ENCODE data around the gene C4orf50.

The C4orf50 gene

DNA sequence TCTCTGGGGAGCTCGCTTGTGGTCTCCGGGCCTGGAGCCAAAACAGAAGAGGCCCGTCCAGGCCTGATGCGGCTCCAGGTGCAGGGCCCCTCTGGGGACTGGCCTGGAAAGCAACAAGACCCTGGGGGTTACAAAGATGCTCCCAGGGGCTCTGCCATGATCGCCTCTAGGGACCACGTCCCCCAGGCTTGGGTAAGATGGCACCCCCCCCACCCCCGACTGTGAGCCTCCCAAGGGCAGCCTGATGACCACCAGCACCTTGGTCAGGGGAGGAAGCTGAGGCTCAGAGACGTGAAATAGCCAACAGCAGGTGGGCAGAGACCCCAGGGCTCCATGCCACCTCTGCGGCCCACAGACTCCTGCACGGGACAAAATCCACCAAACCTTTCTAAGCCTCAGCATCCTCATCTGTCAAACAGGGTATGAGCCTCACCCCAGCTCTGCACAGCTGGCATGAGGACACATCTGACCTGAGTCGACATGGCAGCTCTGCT lies 25.4 kb downstream of the C4orf50 start:
- no peak for DNase-seq (ENCODE audit: low read depth)

DNA sequence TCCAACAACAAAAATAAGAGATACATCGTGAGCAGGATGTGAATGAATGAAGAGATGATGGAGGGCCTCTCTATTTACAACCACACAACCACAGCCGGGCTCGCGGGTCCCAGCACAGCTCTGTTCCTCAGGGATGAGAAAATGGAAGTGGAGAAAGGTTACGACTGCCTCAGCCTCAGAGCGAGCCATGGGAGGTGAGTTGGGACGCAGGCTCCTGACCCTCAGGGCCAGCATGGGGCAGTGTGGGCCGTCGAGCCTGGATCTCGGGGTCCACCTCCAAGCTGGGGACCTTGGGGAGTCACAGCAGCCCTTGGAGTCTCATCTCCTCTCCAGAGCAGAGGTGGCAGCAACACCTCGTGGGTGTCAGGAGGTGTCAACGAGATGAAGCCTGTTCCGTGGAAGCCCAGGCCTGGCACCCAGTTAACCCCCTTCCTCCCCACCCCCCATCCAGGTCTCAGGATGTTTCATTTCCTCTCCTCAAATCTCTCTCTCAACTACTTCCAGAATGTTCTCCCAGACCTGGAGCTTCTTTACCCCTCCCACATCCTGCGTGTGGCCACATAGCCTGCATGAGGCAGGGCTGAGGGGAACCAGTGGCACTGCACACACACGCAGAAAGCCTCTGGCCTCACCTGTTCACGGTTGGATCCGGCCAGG lies 25.9 kb downstream of the C4orf50 start:
- DNase-seq (ENCODE audit: low read depth), result no peak

DNA sequence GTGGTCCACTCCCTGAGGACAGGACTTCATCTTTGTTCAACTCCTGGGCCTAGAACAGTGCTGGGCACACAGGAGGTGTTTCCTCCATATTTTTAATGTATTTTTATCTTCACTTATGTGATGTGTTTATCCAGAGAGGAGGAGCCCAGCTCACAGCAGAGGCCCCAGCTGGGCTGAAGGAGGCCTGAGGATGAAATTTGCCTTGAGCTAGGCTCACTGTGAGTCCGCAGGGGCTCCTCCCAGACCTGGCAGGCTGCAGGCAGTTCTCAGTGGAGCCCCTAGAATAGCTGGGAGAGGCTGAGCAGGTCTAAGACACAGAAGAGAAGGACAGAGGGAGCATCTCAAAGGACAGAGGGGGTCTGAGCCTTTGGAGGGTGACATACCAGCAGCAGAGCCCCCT lies 26.8 kb downstream of the C4orf50 start:
- DNase-seq (ENCODE audit: low read depth), result no peak

DNA sequence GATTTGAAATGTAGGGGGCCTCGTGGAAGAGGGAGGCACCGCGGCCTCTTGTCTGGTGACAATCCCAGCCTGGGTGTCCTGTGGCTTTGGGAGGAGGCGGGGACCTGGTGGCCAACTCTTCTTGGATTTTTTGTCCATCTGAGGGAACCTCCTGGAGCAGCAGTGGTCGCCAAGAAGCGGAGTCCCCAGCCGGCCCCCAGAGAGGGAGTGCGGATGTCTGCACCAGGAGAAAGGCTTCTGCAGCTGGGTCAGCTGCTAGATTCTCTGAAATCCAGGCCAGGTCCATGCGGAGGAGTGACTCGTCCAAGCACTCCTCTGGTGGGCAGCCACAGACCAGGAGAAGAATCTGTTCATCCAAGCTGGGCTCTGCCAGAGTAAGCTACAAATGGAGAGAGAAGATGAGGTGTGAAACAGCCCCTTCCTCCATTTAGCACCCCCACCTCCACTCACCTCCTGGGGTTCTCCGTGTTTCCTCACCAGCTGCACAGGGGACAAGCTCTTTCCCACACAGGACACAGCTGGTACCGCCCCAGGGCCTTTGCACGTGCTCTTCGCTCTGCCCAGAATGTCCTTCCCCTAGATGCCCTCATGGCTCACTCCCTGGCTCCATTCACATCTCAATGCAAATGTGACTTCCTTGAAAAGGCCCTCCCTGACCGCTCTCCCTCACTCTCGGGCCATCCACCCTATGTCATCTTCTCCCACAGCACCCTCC lies 27.6 kb downstream of the C4orf50 start:
- no peak for DNase-seq (ENCODE audit: low read depth)

DNA sequence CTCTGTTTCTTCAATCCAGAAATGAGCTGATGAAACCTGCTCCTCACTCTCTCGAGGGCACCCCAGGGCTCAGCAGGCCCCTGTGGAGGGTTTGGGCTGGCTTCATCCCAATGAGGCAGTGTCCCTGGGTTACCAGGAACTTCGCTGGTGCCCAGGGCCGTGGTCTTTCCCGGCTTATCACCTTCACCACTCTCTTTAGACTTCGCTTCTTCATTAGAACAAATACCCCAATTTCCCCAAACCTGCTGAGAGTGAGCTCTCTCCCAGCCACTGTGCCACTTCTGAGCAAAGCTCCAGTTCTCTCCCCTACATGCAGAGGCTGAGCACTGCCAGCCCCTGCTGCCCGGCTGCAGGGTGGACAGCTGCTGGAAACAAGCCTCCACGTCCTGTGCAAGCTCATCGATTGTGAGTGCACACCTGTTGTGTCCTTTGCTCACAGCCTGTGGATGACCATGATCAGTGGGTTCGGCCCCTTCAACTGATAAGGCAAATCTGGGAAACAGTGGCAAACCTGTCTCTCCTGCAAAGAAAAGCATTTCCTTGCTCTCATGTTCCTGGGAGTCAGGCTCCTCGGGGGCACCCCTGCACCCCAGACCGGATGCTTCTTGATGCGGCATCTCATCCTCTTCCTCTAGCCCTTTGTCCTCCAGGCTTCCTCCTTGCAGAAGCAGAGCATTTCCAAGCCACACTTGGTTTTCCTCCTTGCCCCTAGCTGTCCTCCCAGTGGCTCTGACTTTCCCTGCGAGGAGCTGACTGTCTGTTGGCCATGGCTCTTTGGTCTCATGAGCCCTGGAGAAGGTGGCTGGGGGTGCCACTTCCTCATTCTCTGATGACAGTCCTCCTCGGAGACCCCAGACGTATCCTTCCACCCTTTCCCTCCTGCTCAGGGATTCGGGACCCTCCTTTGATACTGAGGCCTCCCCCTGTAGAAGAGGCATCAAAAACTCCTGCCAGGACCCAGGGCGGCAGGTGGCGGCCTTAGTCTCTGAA lies 28.7 kb downstream of the C4orf50 start:
- DNase-seq (ENCODE audit: low read depth), result no peak

DNA sequence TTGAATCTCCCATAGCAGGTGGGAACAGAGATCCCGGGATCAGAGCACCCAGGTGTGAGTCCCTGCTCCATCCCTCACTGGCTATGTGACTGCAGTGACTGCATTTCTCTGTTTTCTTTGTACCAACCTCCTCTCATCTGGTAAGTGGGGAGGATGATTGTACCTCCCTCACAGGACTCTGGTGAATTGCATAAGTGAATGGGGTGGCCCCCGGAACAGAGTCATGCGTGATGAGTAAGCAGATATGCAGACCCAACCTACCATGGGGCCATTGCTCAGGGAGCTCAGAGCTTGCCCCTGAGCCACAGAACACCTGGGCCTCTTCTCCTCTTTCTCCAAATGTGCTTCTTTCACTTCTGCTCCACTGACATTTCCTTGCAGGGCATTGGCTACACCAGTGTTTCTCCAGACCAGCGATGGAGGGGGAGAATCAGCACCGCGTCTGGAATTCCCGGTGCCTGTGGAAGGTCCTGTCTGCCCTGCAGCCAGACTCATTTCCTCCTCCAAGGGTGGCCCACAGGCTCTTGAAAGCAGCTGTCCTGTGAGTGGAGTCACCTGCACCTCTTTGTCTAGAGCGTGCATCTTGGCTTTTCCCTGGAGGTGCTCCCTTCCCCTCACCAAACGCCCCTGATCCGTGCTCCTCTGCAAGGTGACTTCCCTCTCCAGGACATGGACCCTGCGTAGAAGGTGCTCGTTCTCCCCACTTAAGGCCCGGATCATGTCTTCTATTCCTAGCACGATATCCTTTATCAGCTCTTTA lies 30.0 kb downstream of the C4orf50 start:
- no peak for DNase-seq (ENCODE audit: low read depth)

DNA sequence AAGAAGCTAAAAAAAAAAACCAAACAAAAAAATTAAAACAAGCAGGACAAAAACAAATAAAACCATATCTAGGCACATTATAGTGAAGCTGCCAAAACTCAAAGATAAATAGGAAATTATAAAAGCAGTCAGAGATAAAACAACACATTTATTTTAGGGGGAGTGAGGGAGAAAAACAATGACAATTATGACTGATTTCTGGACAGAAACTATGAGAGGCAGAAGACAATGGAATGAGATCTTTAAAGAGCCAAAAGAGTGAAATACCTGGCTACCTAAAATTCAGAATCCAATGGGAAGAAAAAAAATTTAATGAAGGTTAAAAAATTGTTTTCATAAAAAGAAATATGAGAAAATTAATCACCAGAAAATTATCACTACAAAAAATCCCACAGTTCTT lies 33.4 kb downstream of the C4orf50 start:
- no peak for DNase-seq (ENCODE audit: low read depth)

DNA sequence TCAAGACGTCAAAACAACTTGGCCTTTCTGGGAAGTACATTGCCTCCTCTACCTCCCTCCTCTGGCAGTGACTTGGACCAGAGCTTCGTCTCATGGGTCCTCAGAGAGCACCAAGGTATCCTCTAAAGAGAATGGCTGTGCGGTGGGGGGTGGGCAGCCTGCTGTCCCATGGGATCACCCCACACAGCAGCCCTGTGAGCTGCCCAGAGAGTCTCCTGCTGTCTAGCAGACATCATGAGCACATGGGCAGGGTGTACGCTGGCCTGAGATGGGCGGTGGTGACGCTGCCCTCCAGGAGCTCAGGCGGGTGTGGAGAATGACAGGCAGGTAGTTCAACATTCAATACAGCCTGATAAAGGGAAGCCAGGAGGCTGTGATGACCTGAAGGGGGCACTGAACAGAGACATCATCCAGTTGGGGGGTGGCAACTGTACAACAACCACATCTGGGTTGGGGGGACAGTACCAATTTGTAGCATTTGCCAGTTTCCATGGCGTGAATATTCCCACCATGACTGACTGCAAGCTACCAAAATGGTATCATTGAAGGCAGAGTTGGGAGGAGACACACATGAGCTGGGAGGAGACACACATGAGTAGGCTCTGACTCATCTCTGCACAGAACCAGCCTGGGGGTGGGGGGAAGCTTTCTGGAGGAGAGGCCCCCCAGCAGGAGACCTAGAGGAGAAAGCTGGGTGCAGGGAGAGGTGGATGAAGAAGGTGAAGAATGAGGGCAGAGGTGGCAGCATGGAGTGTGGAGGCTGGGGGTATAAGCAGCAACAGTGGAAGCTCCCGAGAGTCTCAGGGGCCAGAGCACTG lies 35.9 kb downstream of the C4orf50 start:
- no peak for DNase-seq (ENCODE audit: low read depth)

DNA sequence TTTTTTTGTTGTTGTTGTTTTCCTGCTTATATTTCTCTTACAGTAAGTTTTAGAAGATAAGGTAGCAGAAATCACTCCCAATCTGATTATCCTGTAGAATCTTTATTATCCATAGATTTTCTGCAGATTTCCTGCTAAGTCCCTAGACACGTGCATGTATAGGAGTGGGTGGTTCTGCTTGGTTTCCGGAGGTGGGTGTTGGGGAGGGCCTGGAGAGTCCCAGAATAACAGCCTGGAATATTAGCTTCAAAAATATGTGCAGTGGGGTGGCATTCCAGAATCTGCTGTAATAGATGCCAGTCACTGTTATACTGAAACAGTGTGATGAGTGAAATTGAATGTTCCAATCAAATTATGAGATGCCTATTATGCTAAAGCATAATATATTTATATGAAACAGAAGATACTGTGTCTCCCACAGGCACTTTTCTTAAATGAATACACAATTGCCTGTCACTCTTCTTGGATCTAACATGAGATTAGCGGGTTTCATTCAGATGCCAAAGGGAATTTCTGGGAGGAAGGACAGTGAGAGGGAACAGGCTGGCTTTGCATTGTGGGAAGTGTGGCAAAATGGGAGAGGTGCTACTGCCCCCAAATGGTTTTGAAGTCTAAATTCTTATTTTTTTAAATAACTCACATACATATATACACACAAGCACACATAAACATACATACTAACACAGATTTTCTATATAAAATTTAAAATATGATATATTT lies 37.6 kb downstream of the C4orf50 start:
- DNase-seq (ENCODE audit: low read depth), result no peak

DNA sequence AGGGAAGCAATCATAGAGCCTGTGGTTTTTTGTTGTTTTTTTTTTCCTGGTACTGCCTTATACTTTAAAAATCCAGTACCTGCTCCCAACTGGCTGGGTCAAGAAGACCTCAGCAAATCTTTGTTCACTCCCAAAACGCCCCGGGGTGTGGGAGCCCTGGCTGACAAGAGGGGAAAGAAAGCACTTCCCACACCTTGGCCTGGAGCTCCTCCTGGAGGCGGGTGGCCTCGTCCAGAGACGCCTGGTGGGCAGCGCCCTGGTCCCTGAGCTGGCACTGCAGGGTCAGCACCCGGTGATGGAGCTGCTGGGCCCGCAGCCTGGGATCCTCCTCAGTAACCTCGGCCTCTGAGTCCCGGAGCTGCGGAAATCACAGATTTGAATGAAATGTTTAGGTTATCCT lies 38.2 kb downstream of the C4orf50 start:
- no peak for DNase-seq (ENCODE audit: low read depth)

DNA sequence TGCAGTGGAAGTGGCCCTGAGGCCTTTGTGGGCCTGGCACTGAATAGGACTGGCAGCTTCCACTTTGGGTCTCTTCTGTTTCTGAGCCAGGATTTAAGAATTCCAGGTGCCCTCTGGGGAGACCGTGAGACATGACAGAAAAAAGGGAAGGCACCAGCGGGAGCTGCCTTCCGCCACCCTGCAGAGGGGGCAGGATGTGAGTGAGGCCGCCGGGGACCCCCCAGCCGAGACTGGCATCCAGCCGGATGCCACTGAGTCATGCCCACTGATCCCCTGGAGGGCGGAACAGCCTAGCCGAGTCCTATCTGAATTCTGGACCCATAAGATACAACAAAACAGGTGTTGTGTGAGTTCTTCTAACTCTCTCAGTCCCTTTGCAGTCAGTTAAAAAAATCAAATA lies 41.3 kb downstream of the C4orf50 start:
- no peak for DNase-seq (ENCODE audit: low read depth)

DNA sequence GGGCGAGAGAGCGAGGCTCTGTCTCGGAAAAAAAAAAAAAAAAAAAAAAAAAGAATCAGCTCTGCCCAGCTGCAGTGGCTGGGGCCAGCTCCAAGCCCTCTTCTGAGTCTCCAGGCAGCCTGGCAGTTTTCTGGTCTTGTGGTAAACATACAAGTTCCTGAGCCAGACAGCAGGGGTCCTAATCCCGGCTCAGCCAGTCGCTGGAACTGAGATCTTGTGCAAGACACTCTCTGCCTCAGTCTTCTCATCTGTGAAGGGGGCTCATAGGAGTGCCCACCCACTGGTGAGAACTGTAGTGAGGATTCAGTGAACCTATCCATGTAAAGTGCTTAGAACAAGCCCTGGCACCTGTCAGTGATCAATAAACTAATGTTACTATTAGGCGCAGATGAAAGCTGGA lies 41.8 kb downstream of the C4orf50 start:
- DNase-seq (ENCODE audit: low read depth), result no peak

DNA sequence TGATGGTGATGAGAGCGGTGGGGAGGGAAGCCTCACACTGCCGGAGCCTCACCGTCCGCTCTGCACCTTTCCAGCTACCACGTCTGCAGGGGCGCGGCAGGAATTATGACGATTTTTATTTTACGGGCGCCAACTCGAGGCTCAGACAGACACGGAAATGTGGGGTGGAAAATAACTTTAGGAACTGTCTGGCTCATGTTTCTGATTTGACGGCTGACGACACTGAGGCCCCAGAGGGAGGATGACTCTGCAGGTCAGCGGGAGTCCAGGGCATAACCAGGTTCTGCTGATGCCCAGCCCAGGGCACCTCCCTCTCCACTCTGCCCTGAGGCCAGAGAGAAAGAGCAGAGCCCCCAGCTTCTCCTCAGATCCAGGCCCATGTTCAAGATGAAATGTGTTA lies 43.9 kb downstream of the C4orf50 start:
- no peak for DNase-seq (ENCODE audit: low read depth)

DNA sequence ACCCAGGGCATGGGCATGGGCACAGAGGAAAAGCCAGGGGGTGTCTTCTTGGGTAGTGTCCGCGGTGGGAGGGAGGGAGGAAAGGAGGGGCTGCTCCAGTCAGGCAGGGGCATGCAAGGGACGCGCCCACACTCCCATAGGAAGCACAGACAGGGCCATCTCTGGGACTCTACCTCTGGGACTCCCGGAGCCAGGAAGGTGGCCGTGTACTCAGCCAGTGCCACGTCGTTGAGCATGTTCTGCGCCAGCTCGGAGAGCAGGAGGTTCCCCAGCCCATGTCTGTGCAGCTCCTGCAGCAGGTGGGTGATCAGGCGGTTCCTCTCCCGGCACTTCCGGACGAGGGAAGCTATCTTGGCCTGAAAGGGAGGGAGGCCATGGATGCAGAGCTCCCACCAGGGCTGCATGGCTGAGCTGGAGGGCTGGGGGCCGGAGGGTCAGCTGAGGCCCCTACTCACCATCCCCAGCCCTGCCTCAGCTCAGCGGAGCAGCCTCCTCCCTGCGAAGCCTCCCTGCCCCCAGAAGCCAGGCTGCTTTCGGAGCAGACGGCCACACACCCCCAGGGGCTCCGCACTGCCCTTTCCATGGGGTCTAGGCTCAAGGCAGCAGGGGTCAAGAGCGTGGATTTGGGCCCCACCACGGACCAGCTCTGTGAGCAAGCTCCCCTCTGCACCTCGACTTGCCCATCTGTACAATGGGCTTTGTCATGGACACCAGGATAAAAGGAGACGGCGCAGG lies 44.6 kb downstream of the C4orf50 start:
- DNase-seq (ENCODE audit: low read depth), result no peak

DNA sequence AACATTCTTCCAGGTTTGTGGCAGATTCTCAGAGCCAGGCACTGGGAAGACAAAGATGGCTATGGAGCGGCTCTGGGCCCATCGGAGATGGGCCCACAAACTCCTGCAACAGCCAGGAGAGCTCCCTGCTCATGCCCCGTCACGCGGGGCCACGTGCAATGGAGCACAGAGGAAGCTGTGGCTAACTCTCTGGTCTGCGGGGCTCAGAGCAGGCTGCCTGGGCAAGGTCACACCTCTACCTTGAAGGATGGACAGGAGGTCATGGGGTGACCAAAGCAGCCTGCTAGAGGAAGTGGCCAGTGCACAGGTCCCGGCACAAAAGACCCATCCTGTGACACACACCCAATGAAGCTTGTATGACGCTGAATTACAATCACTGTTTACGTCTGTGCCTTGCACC lies 45.2 kb downstream of the C4orf50 start:
- no peak for DNase-seq (ENCODE audit: low read depth)

DNA sequence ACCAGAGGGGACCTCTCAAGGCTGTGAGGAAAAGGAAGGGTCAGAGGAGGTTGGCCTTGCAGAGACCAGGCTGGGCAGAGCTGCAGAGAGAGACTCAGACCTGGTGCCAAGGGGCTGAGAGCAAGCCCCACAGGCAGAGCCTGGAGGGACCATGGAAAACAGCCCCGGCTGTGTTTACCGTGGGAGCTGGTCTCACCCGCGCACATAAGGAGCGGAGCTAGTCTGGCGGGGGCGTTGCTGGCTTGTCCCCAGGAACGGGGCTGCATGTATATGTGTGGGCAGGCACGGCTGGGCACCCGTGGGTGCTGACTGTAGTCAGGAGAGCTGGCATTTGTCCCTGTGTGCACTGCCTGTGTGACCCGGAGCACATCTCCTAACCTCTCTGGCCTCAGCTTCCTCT lies 45.7 kb downstream of the C4orf50 start:
- DNase-seq (ENCODE audit: low read depth), result no peak

DNA sequence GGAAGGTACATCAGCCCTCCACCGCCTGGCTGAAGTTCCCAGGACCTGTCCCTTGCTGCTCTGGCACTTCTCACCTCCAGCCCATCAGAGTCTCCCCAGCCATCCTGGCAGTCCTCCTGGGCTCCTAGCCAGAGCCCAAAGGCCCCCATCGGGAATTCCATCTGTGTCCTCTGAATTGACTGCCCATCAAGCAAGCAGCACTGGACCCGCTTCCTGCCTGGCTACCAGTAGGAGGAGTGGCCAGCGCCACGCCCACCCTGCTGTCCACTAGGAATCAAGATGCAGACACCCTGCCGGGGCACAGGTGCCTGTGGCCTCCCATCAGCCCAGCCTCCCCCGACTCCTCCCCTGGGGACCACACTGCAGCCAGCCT lies 47.2 kb downstream of the C4orf50 start:
- no peak for DNase-seq (ENCODE audit: low read depth)

DNA sequence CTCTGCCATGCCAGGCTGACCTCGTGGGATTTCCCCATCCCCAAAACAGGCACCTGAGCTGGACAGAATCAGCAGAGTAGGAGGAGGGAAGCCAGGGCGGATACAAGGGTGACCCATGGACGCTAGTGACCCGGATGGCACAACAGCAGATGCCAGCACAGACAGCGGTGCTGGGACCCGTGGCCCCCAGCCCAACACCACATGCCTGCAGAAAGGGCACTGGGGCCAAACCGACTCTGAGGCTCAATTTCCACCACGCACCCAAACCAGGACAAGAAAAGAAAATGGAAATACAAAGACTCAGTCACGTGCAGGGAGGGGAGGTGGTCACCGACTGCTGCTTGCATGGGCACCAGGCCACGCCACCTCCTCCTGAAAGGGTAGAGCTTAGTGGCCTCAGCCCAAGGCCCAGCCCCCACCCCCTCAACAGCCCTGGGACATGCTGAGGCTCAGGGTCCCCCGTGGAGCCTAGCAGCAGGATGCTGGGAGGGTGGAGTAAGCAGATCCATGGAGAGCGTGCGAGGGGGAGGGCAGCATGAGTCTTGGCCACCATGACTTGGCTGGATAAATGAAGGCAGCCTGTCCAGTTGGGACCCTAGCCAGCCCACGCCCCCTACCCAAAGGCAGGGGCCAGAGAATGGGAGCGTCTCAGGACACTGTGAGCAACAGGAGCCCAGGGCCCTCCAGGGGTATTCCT lies 47.7 kb downstream of the C4orf50 start:
- no peak for DNase-seq (ENCODE audit: low read depth)

DNA sequence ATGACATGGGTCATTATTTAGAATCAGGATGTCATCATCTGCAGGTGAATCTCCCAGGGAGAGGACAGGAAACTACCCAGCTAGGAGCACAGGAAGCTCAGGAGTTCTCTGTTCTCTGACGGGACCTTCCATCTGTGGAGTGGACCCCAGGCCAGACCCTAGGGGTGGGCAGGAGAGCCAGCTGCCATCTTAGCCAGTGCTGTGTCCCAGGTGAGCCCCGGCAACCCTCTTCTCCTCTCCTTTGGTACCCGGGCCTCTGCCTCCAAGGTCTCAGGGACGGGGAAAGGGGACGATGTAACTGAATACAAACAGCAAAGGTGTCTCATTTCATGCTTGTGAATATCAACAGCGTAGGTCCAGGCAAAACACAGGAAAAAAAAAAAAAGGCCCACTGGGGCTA lies 48.5 kb downstream of the C4orf50 start:
- no peak for DNase-seq (ENCODE audit: low read depth)

All from stimulated activated CD8-positive, alpha-beta memory T cell treated with anti-CD3 and anti-CD28 coated beads, Interleukin-15, amount 100 ng/mL, for 1 hour (primary cell).